Adrenal gland (tissue), 12 donors: ENCODE data around the gene PDE6B. TPM values are rescaled to one million over a fixed set of nuclear protein-coding genes. Genes with fewer than 3 reads are reported as not detected.

ENCODE experiments used
- DNase-seq, 7 donors: peaks; one replicate each; pipeline ENCODE4 v3.0.0-alpha.2; 2019 to 2020
- H3K27ac ChIP-seq, 5 donors: fragments of 200-600 bp; sonication (generic) in 4 of 5; 1 replicate in 3 of 5; 2 replicates in 2 of 5; pipeline versions ENCODE4 v1.5.1 to v1.8.0; 2016 to 2020; ENCODE audit warnings: mild to moderate bottlenecking in 1 of 5
- H3K27me3 ChIP-seq: fragments of 200-600 bp; 2 replicates; pipeline ENCODE4 v1.8.0; 2021
- H3K36me3 ChIP-seq, 2 donors: fragments of 200-600 bp; replicated peaks in 1 of 2; 1 replicate in 1 of 2; 2 replicates in 1 of 2; pipeline versions ENCODE4 v1.5.1 to v1.8.0; 2018 to 2022
- H3K4me1 ChIP-seq, 2 donors: fragments of 200-600 bp; replicated peaks in 1 of 2; 1 replicate in 1 of 2; 2 replicates in 1 of 2; pipeline versions ENCODE4 v1.5.1 to v1.8.0; 2018 to 2021
- H3K4me3 ChIP-seq, 4 donors: fragments of 200-600 bp; sonication (generic) in 3 of 4; one replicate each; pipeline ENCODE4 v1.5.1; 2016 to 2018
- H3K9me3 ChIP-seq, 3 donors: fragments of 200-600 bp; sonication (generic) in 1 of 3; replicated peaks in 1 of 3; 1 replicate in 2 of 3; 2 replicates in 1 of 3; pipeline versions ENCODE4 v1.5.1 to v1.8.0; 2016 to 2021
- POLR2A ChIP-seq, 2 donors: fragments of 450-650 bp; IDR thresholded peaks; one replicate each; pipeline ENCODE4 v1.6.1; 2017; ENCODE audit warnings: antibody characterized with exemption in 2 of 2, mild to moderate bottlenecking in 2 of 2, moderate library complexity in 1 of 2
- WGBS, 4 donors: extraction: QIAGEN DNeasy Blood & Tissue Kit in 2 of 4; methylation state at CpG; one replicate each; pipeline versions ENCODE4 v1.1.5 to v1.1.7; 2013 to 2017; 5-methylcytosine and 5-hydroxymethylcytosine counted together
- intact Hi-C, 2 donors: fragments of 100-400 bp; cut with DNase I; formaldehyde crosslinking; loops; one replicate each; pipeline versions ENCODE4 v1.14.1 to v1.15.0; 2022 to 2023
- polyA plus RNA-seq, 3 donors: library from polyadenylated mRNA; stranded (reverse); fragments of 200-250 nt in 2 of 3; fragments of 350-450 nt in 1 of 3; fragmentation: Illumina TruSeq in 1 of 3; extraction: RNeasy Lipid Tissue Mini Kit (QIAGEN cat#74804) in 1 of 3; gene quantifications; one replicate each; pipeline ENCODE4 v1.2.3, GENCODE V29; 2013 to 2014
- total RNA-seq, 9 donors: library from RNA; depleted of rRNA in 4 of 9; stranded (reverse); fragments of >200 nt in 4 of 9; fragments of 120-200 nt in 1 of 9; fragmentation: NEBNext Ultra II Directional in 1 of 9; extraction: Animal tissue kit (Norgen Biotek cat#: 25700) in 1 of 9; gene quantifications; one replicate each; pipeline versions ENCODE4 v1.1.0 to v1.2.4, GENCODE V29; 2013 to 2023
- TF ChIP-seq, protein P1 (sequence below), 6 experiments: fragments of 450-650 bp in 4 of 6; fragments of 200-600 bp in 2 of 6; sonication (generic) in 1 of 6; IDR thresholded peaks; 1 replicate in 5 of 6; 2 replicates in 1 of 6; pipeline versions ENCODE4 v1.5.1 to v1.8.0; 2016 to 2021; ENCODE audit warnings: antibody characterized with exemption in 6 of 6, mild to moderate bottlenecking in 2 of 6, moderate library complexity in 1 of 6
- donor health status: healthy with polysubstance abuse.
- donor health status: Bipolar disorder and iron deficiency.
- donor health status: DM: yes; HTN: yes; CAD: no.
- donor health status: DM: no; HTN: no; CAD: no.
- donor health status: DM: no; HTN: no; CAD: no.
- donor health status: DM: yes; HTN: yes; CAD: no.

PDE6B gene
- total and polyA plus RNA-seq, 12 donors, result 0.68 to 26.6 (median 1.9) TPM; not detected in 2

DNA sequence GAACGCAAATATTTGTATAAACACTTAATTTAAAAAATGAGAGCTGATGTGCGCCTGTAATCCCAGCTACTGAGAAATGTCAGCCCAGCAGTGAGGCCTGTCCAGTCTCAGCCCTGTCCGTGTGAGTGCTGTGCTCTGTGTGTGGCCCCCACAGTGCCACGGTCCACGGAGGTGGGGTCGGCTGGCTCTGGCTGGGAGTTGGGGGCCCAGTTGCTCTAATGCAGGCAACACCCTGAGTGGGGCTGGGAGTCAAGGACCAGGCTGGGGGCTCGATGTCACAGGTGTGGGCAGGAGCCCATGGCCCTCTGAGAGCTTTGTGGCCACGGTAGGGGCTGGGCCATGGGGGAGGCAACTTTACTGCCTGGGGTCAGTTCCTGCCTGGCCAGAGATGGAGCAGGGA lies 93.1 kb downstream of the PDE6B start:
- 78 to 88% (median 83%) methylated on average over 4 to 8 of the region's 8 CpGs for WGBS, 4 donors

More for the DNA sequence above, 93.1 kb downstream of the PDE6B start:
- Histone ChIP-seq H3K27me3 (no peaks in the 10 kb centered on the region), H3K27ac (peak overlapping the region in 3 of 5 donors; percentile 46 to 57 (median 49)), H3K4me3 (no peak overlapping the region), H3K9me3 (no peaks in the 10 kb centered on the region), H3K36me3 (no peaks in the 10 kb centered on the region), H3K4me1 (peaks cover 28 to 40% of the 10 kb centered on the region in 2 donors)
- DNase-seq, result no peak
- intact Hi-C loops, result no loop called here
- no peak for TF ChIP-seq POLR2A (IDR thresholded peaks at IDR 0.05)
- TF ChIP-seq, protein P1, sequence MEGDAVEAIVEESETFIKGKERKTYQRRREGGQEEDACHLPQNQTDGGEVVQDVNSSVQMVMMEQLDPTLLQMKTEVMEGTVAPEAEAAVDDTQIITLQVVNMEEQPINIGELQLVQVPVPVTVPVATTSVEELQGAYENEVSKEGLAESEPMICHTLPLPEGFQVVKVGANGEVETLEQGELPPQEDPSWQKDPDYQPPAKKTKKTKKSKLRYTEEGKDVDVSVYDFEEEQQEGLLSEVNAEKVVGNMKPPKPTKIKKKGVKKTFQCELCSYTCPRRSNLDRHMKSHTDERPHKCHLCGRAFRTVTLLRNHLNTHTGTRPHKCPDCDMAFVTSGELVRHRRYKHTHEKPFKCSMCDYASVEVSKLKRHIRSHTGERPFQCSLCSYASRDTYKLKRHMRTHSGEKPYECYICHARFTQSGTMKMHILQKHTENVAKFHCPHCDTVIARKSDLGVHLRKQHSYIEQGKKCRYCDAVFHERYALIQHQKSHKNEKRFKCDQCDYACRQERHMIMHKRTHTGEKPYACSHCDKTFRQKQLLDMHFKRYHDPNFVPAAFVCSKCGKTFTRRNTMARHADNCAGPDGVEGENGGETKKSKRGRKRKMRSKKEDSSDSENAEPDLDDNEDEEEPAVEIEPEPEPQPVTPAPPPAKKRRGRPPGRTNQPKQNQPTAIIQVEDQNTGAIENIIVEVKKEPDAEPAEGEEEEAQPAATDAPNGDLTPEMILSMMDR (IDR thresholded peaks at IDR 0.05), result no peak

Other genes starting within 250 kb of the PDE6B start
- 10 to 100 TPM in 8 of 9 donors, 1 to 10 TPM in 1; 4.0 to 32.7 (median 20.6) TPM for gene ZNF721, start 126.4 kb upstream of the PDE6B start, total RNA-seq
- 10 to 100 TPM; 17.5 to 27.1 (median 19.0) TPM for gene ZNF721, start 126.4 kb upstream of the PDE6B start, polyA plus RNA-seq
- 10 to 100 TPM; 25.7 to 63.8 (median 46.5) TPM for gene PIGG, start 126.4 kb upstream of the PDE6B start, total RNA-seq
- 100 to 1,000 TPM in 1 of 3 donors, 10 to 100 TPM in 2; 31.4 to 115 (median 66.5) TPM for gene PIGG, start 126.4 kb upstream of the PDE6B start, polyA plus RNA-seq
- 1 to 10 TPM in 2 of 9 donors, under 1 TPM in 2, not detected in 5; 0.06 to 1.9 (median 1.1) TPM for gene TMEM271, start 49.3 kb upstream of the PDE6B start, total RNA-seq
- gene TMEM271, start 49.3 kb upstream of the PDE6B start, polyA plus RNA-seq, result under 1 TPM; 0.54 to 0.64 (median 0.60) TPM
- 100 to 1,000 TPM in 7 of 9 donors, 10 to 100 TPM in 2; 43.4 to 973 (median 307) TPM for gene ATP5ME, start 48.7 kb downstream of the PDE6B start, total RNA-seq
- 1,000 to 10,000 TPM in 1 of 3 donors, 100 to 1,000 TPM in 2; 501 to 1,353 (median 885) TPM for gene ATP5ME, start 48.7 kb downstream of the PDE6B start, polyA plus RNA-seq
- gene MYL5, start 49.0 kb downstream of the PDE6B start, total RNA-seq, result 10 to 100 TPM in 8 of 9 donors, 1 to 10 TPM in 1; 5.9 to 31.7 (median 19.9) TPM
- 10 to 100 TPM; 13.3 to 77.6 (median 64.4) TPM for gene MYL5, start 49.0 kb downstream of the PDE6B start, polyA plus RNA-seq
- gene SLC49A3, start 63.6 kb downstream of the PDE6B start, total RNA-seq, result 10 to 100 TPM in 3 of 9 donors, 1 to 10 TPM in 6; 2.4 to 15.0 (median 6.7) TPM
- 10 to 100 TPM in 2 of 3 donors, 1 to 10 TPM in 1; 1.4 to 24.5 (median 11.1) TPM for gene SLC49A3, start 63.6 kb downstream of the PDE6B start, polyA plus RNA-seq
- gene PCGF3, start 80.3 kb downstream of the PDE6B start, total RNA-seq, result 100 to 1,000 TPM in 2 of 9 donors, 10 to 100 TPM in 7; 46.6 to 145 (median 67.6) TPM
- gene PCGF3, start 80.3 kb downstream of the PDE6B start, polyA plus RNA-seq, result 100 to 1,000 TPM in 1 of 3 donors, 10 to 100 TPM in 2; 26.4 to 178 (median 99.2) TPM
- 10 to 100 TPM in 3 of 9 donors, 1 to 10 TPM in 6; 1.7 to 25.3 (median 5.8) TPM for gene CPLX1, start 200.6 kb downstream of the PDE6B start, total RNA-seq
- 10 to 100 TPM in 2 of 3 donors, 1 to 10 TPM in 1; 6.3 to 24.2 (median 14.9) TPM for gene CPLX1, start 200.6 kb downstream of the PDE6B start, polyA plus RNA-seq